Skin epidermis (tissue), 12 donors: ENCODE measurements around the gene MARCHF3.
"Not testable (repeated sequence)": the region's sequence is repeated elsewhere in the genome, so short reads cannot be mapped to it uniquely, and the experiment has no call there.

Experiments used
- H3K27ac ChIP-seq, 21 experiments: fragments of 200-600 bp; sonication (generic) in 11 of 21; one replicate each; pipeline ENCODE4 v1.5.0; 2020; ENCODE audit warnings: mild to moderate bottlenecking in 3 of 21, inconsistent platforms in 2 of 21, moderate library complexity in 2 of 21
- H3K4me3 ChIP-seq, 7 experiments: fragments of 200-600 bp; sonication (generic) in 2 of 7; one replicate each; pipeline ENCODE4 v1.5.0; 2020; ENCODE audit warnings: inconsistent platforms in 2 of 7, mild to moderate bottlenecking in 2 of 7, moderate library complexity in 1 of 7

The MARCHF3 gene

GRCh38 chr5:126897851-126898630 lies 132.3 kb downstream of the MARCHF3 start:
- Histone ChIP-seq H3K27ac (no peak overlapping the region), H3K4me3 (no peak overlapping the region)

GRCh38 chr5:126896170-126896702 lies 134.1 kb downstream of the MARCHF3 start:
- Histone ChIP-seq H3K27ac (no peak overlapping the region), H3K4me3 (no peak overlapping the region)

GRCh38 chr5:126895712-126896111 lies 134.6 kb downstream of the MARCHF3 start:
- not testable (repeated sequence) for H3K27ac ChIP-seq, H3K4me3 ChIP-seq

GRCh38 chr5:126890414-126890813 lies 139.9 kb downstream of the MARCHF3 start:
- H3K4me3 ChIP-seq, H3K27ac ChIP-seq: not testable (repeated sequence)

GRCh38 chr5:126888175-126888574 lies 142.2 kb downstream of the MARCHF3 start:
- Histone ChIP-seq H3K27ac (no peak overlapping the region), H3K4me3 (no peak overlapping the region)

- Histone ChIP-seq H3K4me3 (no peak overlapping the region), H3K27ac (no peak overlapping the region)
Measured at GRCh38 chr5:126884269-126884819, 146.0 kb downstream of the MARCHF3 start.

GRCh38 chr5:126883564-126884245 lies 146.7 kb downstream of the MARCHF3 start:
- no peak overlapping the region for H3K4me3 ChIP-seq
- H3K27ac ChIP-seq = no peak overlapping the region

GRCh38 chr5:126881821-126882600 lies 148.3 kb downstream of the MARCHF3 start:
- Histone ChIP-seq H3K27ac (no peak overlapping the region), H3K4me3 (no peak overlapping the region)

- no peak overlapping the region for H3K4me3 ChIP-seq
Measured at GRCh38 chr5:126878634-126879033, 151.7 kb downstream of the MARCHF3 start.

GRCh38 chr5:126878085-126878484 lies 152.3 kb downstream of the MARCHF3 start:
- Histone ChIP-seq H3K4me3 (no peak overlapping the region), H3K27ac (no peak overlapping the region)

More at GRCh38 chr5:126878634-126879033, 151.7 kb downstream of the MARCHF3 start:
- H3K27ac ChIP-seq = no peak overlapping the region

GRCh38 chr5:126877602-126878001 lies 152.8 kb downstream of the MARCHF3 start:
- no peak overlapping the region for H3K27ac ChIP-seq
- no peak overlapping the region for H3K4me3 ChIP-seq

- no peak overlapping the region for H3K27ac ChIP-seq
- H3K4me3 ChIP-seq = no peak overlapping the region
Measured at GRCh38 chr5:126875303-126875785, 155.0 kb downstream of the MARCHF3 start.

- peak overlapping the region in 3 of 21 experiments; percentile 0 to 28 (median 17) for H3K27ac ChIP-seq
- H3K4me3 ChIP-seq = no peak overlapping the region
Measured at GRCh38 chr5:126872561-126873354, 157.6 kb downstream of the MARCHF3 start.

- H3K4me3 ChIP-seq = no peak overlapping the region
- no peak overlapping the region for H3K27ac ChIP-seq
Measured at GRCh38 chr5:126871441-126871840, 158.9 kb downstream of the MARCHF3 start.

GRCh38 chr5:126869005-126869451 lies 161.3 kb downstream of the MARCHF3 start:
- Histone ChIP-seq H3K4me3 (no peak overlapping the region), H3K27ac (no peak overlapping the region)

- Histone ChIP-seq H3K27ac (no peak overlapping the region), H3K4me3 (no peak overlapping the region)
Measured at GRCh38 chr5:126868338-126869004, 161.9 kb downstream of the MARCHF3 start.

- H3K27ac ChIP-seq = no peak overlapping the region
- H3K4me3 ChIP-seq = no peak overlapping the region
Measured at GRCh38 chr5:126866851-126867636, 163.3 kb downstream of the MARCHF3 start.

GRCh38 chr5:126865299-126865698 lies 165.1 kb downstream of the MARCHF3 start:
- Histone ChIP-seq H3K27ac (no peak overlapping the region), H3K4me3 (no peak overlapping the region)
